HepG2 (cell line): ENCODE measurements around the gene NT5C3B. TPM values are rescaled to one million over a fixed set of nuclear protein-coding genes. Genes with fewer than 3 reads are reported as not detected.

Experiments used
- FOXA1 ChIP-seq, 2 experiments: fragments of 450-650 bp in 1 of 2; sonication (generic) in 1 of 2; formaldehyde crosslinking in 1 of 2; IDR thresholded peaks; 2 replicates each; pipeline versions ENCODE4 v1.4.0 to v1.6.1; 2016 to 2020; ENCODE audit warnings: missing genetic modification reagents in 1 of 2
- FOXC1 ChIP-seq: sonication (generic); formaldehyde crosslinking; IDR thresholded peaks from 2 replicates; pipeline ENCODE4 v1.8.0; 2022; ENCODE audit warnings: mild to moderate bottlenecking, missing genetic modification reagents, borderline replicate concordance
- HES4 ChIP-seq: sonication (generic); formaldehyde crosslinking; IDR thresholded peaks from 2 replicates; pipeline ENCODE4 v1.9.0; 2021; ENCODE audit warnings: mild to moderate bottlenecking, missing genetic modification reagents, borderline replicate concordance
- HMGA1 ChIP-seq: sonication (generic); formaldehyde crosslinking; conservative IDR thresholded peaks from 2 replicates; pipeline ENCODE4 v1.4.0; 2020; ENCODE audit warnings: missing genetic modification reagents
- NCOA1 ChIP-seq: sonication (generic); formaldehyde crosslinking; IDR thresholded peaks from 2 replicates; pipeline ENCODE4 v1.9.0; 2021; ENCODE audit warnings: missing genetic modification reagents
- ZMAT3 ChIP-seq: sonication (generic); formaldehyde crosslinking; conservative IDR thresholded peaks from 2 replicates; pipeline ENCODE4 v1.7.0; 2021; ENCODE audit warnings: missing genetic modification reagents
- ZNF335 ChIP-seq: sonication (generic); formaldehyde crosslinking; IDR thresholded peaks from 2 replicates; pipeline ENCODE4 v1.4.0; 2020; ENCODE audit warnings: missing genetic modification reagents
- ZNF407 ChIP-seq: sonication (generic); formaldehyde crosslinking; IDR thresholded peaks from one replicate; pipeline ENCODE4 v1.5.1; 2020; ENCODE audit warnings: mild to moderate bottlenecking, missing genetic modification reagents; ENCODE audit errors: not compliant biosample characterization
- polyA plus RNA-seq, 8 experiments: library from polyadenylated mRNA; depleted of rRNA in 3 of 8; stranded (reverse) in 7 of 8; unstranded in 1 of 8; fragments of >200 nt; fragmentation: Illumina TruSeq in 4 of 8; extraction: Trizol in 4 of 8; gene quantifications; 2 replicates each; pipeline versions ENCODE4 v1.2.1 to v1.2.3, GENCODE V29; 2011 to 2016; ENCODE audit warnings: low read depth in 4 of 8, missing spikeins in 1 of 8, mixed read lengths in 1 of 8; ENCODE audit not compliant: insufficient read depth in 1 of 8
- total RNA-seq, 5 experiments: library from RNA; depleted of rRNA; stranded (reverse); fragments of >200 nt; fragmentation: Illumina TruSeq; extraction: Trizol; gene quantifications; 2 replicates each; pipeline ENCODE4 v1.2.3, GENCODE V29; 2016; ENCODE audit warnings: low read depth in 1 of 5

Gene NT5C3B
- total and polyA plus RNA-seq, 2 of the 13 experiments (the other 11 are each of a cell fraction or from before 2014, with no cell fraction given): 104 to 126 TPM

GRCh38 chr17:41869426-41869825, 33.4 kb upstream of the NT5C3B start (continued):
- no peak for TF ChIP-seq ZNF407 (CRISPR knock-in tag)
- TF ChIP-seq NCOA1 (CRISPR knock-in tag): 0 out of 2 replicates have a peak, but pooled peaks have one; percentile 52
- TF ChIP-seq FOXA1 (IDR thresholded peaks at IDR 0.05): no peak
- 0 out of 2 replicates have a peak, but pooled peaks have one; percentile 11 for TF ChIP-seq FOXA1 (CRISPR knock-in tag; IDR thresholded peaks at IDR 0.05)
- no peak for TF ChIP-seq HES4 (CRISPR knock-in tag)
- TF ChIP-seq HMGA1 (CRISPR knock-in tag): no peak
- TF ChIP-seq FOXC1: 0 out of 2 replicates have a peak, but pooled peaks have one; percentile 34
- TF ChIP-seq ZMAT3 (CRISPR knock-in tag): no peak
- no peak for TF ChIP-seq ZNF335 (CRISPR knock-in tag)
